GM21786 (cell line): ENCODE results near the gene DPP8.
"Not testable (repeated sequence)": the region's sequence is repeated elsewhere in the genome, so short reads cannot be mapped to it uniquely, and the experiment has no call there.

Experiments used
- ATAC-seq: cut with Tn5 transposase; IDR thresholded peaks from one replicate; pipeline ENCODE4 v1.9.1; 2021; ENCODE audit not compliant: unreplicated experiment

The DPP8 gene

GRCh38 chr15:65516997-65517865 lies at the start of gene DPP8:
TSS of gene DPP8 (minus strand) at chr15:65517689. CDS start at chr15:65512553, 5,136 bp downstream.
- ATAC-seq = peak; percentile 79

DNA sequence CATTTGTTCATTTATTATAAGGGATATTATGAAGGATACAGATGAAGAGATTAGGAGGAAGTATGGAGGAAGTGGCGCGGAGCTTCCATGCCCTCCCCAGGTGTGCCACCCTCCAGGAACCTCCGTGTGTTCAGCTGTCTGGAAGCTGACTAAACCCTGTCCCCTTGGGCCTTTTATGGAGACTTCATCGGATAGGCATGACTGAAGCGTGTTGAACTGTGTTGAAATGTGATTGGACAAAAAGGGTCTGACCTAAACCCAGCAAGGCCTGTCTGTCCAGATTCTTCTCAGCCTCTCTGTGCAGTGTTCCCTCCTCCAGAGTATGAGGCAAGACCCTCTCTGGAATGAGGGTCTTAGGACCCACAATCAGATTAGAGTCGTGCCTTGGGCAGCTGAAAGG lies 44.4 kb upstream of the DPP8 start:
- no peak for ATAC-seq

- ATAC-seq = no peak
Measured at GRCh38 chr15:65559941-65560340, 42.5 kb upstream of the DPP8 start.

DNA sequence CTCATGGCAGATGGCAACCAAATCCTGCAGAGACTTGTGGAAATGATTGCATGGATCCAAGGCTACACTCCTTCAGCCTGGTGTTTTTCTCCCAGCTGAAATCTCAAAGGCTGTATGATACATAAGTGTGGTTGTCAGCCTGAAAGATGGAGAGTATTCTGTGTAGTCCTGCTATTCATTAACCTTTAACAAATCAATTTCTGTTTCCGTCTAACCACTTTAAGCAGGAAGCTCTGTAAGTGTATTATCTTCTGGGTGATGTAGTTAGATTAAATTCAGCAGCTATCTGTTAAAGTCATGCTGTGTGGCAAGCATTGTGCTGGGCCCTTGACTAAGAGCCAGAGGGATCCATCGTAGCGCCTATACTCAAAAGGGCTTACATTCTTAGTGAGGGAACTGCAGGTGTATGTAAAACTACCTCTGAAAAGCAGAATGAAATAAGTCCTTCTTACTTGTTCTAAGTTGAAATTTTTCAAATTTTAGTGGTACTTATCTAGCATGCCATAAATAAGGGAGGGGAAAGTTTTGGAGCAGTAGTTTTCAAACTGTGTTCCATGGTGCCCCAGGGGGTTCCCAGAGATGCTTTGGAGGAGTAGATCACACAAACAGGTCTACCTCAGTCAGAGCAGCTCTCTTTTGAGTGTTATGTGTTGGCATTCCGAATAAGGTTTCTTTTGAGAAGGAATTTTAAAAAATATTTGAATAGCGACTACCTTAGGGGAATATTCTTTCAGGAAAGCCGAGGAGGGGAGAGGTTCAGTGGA lies 41.7 kb upstream of the DPP8 start:
- no peak for ATAC-seq

GRCh38 chr15:65558336-65558735 lies 40.8 kb upstream of the DPP8 start:
- ATAC-seq = no peak

GRCh38 chr15:65556622-65557021 lies 39.1 kb upstream of the DPP8 start:
- no peak for ATAC-seq

- ATAC-seq = no peak
Measured at GRCh38 chr15:65553691-65554090, 36.2 kb upstream of the DPP8 start.

DNA sequence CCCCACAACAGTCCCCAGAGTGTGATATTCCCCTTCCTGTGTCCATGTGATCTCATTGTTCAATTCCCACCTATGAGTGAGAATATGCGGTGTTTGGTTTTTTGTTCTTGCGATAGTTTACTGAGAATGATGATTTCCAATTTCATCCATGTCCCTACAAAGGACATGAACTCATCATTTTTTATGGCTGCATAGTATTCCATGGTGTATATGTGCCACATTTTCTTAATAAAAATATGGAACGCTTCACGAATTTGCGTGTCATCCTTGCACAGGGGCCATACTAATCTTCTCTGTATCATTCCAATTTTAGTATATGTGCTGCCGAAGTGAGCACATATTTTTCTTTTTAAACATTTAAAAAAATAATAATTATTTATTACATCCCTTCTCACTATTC lies 35.4 kb upstream of the DPP8 start:
- not testable (repeated sequence) for ATAC-seq

DNA sequence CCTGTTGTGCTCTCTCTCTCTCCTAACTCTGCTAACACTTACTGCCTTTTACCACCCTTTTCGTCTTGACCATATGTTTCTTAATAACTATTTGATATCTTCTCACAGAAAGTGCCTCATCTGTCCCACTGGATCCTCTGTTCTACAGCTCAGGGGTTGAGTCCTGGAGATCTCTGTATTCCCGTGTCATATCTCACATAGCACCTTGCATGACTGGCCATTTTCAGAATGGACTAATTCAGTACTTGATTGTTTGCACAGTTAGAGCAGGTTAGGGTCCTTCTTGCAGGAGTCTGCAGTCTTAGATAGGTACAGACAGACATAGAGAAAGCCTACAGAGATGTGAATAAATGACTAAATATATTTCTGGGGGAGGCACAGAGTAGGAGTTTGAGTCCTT lies 33.7 kb upstream of the DPP8 start:
- no peak for ATAC-seq

GRCh38 chr15:65550681-65551098 lies 33.2 kb upstream of the DPP8 start:
- ATAC-seq = no peak

GRCh38 chr15:65549288-65549687 lies 31.8 kb upstream of the DPP8 start:
- not testable (repeated sequence) for ATAC-seq

DNA sequence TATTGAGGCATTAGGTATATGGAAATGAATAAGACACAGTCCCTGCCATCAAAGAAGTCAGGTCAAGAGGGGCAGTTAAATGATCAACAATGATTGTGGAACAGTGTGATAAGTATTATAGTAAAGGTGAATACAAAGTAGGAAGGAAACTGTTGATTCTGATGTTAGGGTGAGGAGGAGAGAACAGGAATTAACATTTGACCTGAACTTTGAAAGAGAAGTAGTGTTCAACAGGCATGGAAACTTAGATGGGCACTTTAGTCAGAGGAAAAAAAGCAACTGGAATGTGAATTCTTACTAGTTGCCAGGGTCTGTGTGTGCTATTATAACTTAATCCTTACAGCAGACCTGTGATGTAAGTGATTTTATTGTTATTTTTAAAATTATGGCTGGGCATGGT lies 30.4 kb upstream of the DPP8 start:
- ATAC-seq = no peak

DNA sequence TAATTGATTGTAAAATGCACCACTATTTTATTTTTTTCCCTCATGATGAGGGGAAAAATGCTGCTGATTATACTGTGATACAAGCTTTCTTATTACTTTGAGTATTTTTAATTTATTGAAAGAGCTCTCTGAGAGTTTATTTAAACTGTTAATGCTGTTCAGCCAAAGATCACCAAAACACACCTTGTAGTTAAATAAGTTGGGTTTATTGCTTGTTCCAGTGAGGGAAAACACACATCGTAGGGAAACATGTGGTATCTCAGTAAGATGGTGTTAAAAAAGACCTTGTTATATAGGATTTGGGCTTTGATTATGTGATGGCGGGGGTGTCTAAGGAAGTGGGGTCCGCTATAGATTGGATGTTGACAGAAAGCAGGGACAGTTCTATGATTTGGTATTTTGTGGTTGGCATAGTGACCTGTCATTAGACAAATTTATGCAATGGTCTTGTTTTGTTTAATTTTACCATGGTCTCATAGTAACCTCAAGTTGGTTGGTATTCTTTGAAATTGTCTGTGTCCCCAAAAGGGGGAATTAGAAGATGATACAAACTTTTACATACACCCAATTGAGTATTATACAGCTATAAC lies 23.8 kb upstream of the DPP8 start:
- no peak for ATAC-seq

GRCh38 chr15:65540314-65540713 lies 22.8 kb upstream of the DPP8 start:
- ATAC-seq = no peak

- ATAC-seq = no peak
Measured at GRCh38 chr15:65535192-65535591, 17.7 kb upstream of the DPP8 start.

DNA sequence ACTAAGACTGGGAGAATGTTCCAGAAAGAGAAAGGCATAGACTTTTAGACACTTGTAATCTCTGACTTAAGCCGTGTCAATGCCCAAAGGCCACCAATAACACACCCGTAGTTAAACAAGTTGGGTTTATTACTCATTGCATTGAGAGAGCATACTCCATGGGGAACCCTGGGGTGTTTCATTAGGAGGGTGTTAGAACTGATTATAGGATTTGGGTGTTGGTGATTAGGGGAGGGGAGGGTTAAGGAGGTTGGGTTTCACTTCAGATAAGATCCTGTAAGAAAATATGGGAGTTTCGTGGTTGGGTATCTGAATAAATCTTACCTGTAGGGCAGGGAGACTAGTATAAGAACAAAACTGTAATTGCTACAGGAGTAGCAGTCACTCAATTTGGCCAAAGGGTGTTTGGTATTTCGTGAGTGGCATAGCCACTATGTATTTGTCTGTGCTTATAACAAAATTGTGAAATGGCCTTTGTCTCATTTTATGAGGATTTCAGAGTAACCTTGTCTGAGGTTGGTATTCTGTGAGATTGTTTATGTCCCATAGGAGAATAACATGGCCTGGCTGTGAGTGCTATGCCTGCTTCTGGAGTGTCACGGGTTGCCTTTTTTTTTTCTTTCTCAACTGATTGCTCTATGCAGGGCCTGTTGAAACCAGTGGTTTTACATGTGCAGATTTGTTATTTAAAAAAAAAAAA lies 15.7 kb upstream of the DPP8 start:
- ATAC-seq = no peak

- ATAC-seq = no peak
Measured at GRCh38 chr15:65532738-65533051, 15.2 kb upstream of the DPP8 start.

DNA sequence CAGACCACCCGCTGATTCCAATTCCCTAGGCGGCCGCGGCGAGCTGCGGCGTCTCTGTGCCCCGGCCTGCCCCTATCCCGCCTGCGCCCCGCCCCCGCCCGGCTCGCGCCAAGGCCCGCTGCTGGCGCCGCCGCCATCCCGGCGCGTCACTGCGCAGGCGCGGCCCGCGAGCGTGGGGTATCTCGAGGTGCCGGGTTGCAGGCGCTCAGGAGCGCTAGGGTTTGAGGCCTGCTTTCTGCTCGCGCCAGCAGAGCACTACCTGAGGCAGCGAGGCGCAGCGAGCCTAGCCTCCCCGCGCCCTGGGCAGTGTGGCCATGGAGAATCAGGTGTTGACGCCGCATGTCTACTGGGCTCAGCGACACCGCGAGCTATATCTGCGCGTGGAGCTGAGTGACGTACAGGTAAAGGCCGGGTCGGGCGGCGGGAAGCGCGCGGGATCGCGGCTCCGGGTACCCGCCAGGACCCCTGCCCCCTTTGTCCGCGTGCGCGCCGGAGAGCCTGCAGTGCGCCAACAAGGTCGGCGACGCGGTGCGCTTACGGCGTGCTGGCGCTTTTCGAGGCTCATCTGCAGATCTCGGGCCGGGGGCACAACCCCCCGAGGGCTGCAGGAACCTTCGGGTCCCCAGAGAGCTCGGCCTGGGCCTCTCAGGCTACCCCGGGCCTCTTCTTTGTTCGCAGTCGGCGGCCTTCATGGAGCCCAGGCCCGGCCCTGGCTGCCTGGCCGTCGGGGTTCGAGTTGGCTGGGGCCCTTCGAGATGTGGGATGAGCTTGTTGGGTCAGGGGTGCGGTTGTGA lies 13.0 kb upstream of the DPP8 start, which contains the start of gene HACD3:
TSS of gene HACD3 (plus strand) at position 146 of the 794 bp plus-strand sequence. CDS start at position 315, 169 bp downstream.
- peak; percentile 69 for ATAC-seq

GRCh38 chr15:65529762-65530317 lies 12.4 kb upstream of the DPP8 start:
- ATAC-seq = peak; percentile 14

- no peak for ATAC-seq
Measured at GRCh38 chr15:65528461-65529060, 11.1 kb upstream of the DPP8 start.
